Activated CD4-positive, alpha-beta T cell treated with anti-CD3 and anti-CD28 coated beads, Interleukin-2, amount 50 U/mL, for 24 hours (primary cell): ENCODE measurements around the gene IMPA2.
A peak's percentile ranks its signal among the peaks of the same experiment; 100 is the strongest.
"Not testable (repeated sequence)": the region's sequence is repeated elsewhere in the genome, so short reads cannot be mapped to it uniquely, and the experiment has no call there.

ENCODE experiments used
- DNase-seq, 2 donors: peaks; one replicate each; pipeline ENCODE4 v3.0.0-alpha.2; 2020; ENCODE audit warnings: low read depth in 1 of 2, low spot score in 1 of 2

Gene IMPA2

GRCh38 chr18:11962597-11962996, 18.7 kb upstream of the IMPA2 start:
- DNase-seq, result no peak

- no peak for DNase-seq
Observed at GRCh38 chr18:11963991-11964484, 17.3 kb upstream of the IMPA2 start.

- DNase-seq, result no peak
Observed at GRCh38 chr18:11969904-11970835, 11.1 kb upstream of the IMPA2 start.

DNA sequence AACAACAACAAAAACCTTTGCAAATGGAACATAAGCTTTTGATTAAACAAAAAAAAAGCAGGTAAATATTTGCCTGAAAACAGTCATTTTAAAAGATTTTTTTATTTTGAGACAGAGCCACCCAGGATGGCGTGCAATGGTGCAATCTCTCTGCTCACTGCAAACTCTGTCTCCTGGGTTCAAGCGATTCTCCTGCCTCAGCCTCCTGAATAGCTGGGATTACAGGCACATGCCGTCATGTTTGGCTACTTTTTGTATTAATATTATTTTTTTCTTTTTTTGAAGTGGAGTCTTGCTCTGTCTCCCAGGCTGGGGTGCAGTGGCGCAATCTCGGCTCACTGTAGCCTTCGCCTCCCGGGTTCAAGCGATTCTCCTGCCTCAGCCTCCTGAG, 10.5 kb upstream of the IMPA2 start:
- DNase-seq, result not testable (repeated sequence)

DNA sequence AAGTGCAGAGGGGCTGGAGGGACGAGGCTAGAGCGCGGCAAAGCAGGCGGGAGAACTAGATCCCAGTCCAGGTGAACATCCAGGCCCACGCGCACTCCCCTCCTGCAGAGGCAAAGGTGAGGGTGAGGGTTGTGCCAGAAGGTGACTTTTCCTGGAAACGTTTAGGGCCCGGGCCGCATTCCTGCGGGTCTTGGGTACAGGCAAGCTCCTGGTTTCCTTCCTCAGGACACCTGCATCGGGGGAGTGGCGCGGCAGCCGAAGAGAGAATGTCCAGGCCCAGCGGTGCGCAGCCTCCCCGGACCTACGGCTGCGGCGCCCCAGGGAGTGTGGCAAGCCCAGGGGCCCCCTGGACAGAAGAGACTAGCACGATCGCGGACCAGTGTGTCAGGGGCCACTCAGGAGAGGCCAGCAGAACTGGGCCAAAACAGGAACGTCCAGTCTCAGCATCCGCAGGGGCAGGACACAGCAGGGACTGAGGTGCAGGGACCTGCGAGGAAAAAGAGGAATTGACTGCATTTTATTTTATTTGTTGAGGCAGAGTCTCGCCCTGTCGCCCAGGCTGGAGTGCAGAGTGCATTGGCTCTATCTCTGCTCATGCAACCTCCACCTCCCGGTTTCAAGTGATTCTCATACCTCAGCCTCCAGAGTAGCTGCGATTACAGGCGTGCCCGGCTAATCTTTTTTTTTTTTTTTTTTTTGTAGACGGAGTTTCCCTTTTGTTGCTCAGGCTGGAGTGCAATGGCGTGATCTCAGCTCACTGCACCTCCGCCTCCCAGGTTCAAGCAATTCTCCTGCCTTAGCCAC, 8.7 kb upstream of the IMPA2 start:
- no peak for DNase-seq

GRCh38 chr18:11974741-11975325, 6.5 kb upstream of the IMPA2 start:
- DNase-seq, result no peak

GRCh38 chr18:11975723-11976122, 5.6 kb upstream of the IMPA2 start:
- DNase-seq, result no peak

GRCh38 chr18:11976315-11977152, 4.8 kb upstream of the IMPA2 start:
- no peak for DNase-seq

GRCh38 chr18:11977153-11977466, 4.2 kb upstream of the IMPA2 start:
- DNase-seq, result no peak

DNA sequence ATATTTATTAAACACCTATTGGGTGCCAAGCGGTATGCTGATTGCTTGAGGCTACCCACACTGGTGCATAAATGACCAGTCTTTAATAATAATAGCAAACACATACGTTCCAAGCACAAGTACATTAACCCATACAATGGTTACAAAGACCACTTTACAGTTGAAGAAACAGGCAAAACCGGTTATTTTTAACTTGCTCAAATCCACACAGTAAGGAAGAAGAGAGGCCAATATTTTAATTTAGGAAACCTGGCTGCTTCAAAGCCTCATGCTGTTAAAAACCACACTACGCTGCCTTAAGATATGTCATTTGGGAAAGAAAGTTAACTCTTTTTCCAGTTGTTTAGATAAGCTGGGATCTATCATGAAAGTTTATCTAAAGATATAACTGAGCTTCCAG, 2.4 kb upstream of the IMPA2 start:
- DNase-seq, result no peak

DNA sequence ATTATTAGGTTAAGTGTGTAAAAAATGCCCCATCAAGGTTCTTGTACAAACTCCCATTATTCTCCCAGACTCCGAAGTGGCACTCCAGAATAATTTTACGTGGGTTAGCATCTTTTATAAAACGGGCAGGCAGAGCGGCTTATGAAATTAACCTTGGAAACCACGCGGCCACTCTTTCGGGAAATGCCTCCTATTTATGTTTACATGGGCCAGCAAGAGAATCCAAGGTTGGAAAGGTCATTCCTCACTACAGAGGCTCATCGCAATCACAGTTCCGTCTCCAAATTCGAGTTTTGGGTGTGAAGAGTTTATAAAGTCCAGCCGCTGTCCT, 1.2 kb upstream of the IMPA2 start:
- no peak for DNase-seq

- DNase-seq, result peak; percentile 92 to 96
Observed at GRCh38 chr18:11980494-11981191, 664 bp upstream of the IMPA2 start.

GRCh38 chr18:11981543-11982366, 448 bp downstream of the IMPA2 start:
- no peak for DNase-seq

- no peak for DNase-seq
Observed at GRCh38 chr18:11982981-11983380, 1.7 kb downstream of the IMPA2 start.

DNA sequence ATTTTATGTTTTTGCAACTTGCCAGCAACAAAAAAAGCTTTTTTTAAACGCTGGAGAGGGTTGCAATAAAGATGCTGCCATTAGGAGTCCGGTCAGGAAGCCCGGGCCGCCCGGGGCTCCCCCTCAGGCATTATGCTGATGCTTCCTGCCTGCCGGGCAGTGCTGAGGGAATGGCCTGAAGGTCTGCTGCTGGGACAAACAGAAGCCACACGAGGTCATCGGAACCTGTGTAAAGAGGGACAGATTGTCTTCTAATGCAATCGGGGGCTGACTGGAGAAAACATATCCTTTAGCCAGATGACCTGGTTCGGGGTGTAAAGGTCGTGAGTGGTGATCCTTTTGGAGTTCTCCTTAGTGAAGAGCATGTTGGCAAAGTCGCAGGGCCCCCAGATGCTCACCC, 2.3 kb downstream of the IMPA2 start:
- DNase-seq, result no peak

DNA sequence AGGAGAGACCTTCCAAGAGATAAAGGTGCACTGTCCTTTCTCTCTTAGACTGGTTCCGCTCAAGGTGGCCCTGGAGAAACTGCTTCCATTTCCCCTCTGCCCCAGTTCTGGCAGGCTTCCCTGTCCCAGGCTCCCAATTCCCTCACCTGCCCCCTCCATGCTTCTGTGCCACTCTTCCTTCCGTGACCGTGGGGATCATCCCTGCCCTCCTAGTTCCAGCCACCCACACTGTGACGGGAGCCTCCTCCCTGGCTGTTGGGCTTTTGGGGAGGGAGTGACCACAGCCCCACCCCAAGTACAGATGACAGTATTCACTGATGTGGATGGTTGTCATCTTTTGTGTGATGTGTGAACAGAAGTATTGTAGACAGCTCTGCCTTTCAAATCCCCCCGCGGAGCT, 2.8 kb downstream of the IMPA2 start:
- no peak for DNase-seq

DNA sequence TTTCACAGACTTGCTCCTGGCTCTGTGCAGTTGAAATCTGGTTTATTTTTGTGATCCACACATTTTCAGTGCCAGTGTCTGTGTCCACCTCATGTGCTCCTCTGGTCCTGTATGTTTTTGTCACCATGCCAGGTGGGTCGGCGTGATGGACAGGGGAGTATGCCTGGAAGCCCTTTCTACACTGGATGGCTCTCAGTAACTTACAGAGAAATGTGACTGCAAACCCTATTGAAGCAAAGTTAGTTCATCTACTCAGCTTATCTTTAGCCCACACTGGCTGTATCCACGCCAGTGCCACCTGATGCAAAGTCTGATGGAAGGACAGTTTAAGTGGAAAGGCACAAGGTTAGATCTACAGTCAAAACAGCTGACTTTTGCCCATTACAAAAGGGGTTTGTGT, 4.3 kb downstream of the IMPA2 start:
- DNase-seq, result no peak

- DNase-seq, result no peak
Observed at GRCh38 chr18:11986061-11986460, 4.8 kb downstream of the IMPA2 start.

DNA sequence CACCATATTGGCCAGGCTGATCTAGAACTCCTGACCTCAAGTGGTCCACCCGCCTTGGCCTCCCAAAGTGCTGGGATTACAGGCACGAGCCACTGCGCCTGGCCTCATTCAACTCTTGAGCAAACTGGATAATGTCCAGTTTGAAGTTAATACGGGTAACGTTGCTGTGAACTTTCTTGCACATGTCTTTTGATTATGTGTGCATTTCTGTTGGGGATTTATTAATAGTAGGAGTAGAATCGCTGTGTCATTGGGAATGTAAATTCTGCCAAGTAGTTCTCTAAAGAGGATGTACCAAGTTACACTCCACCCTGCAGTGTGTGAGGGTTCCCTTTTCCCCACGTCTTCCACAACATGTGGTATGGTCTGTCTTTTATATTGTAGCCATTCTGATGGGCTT, 6.2 kb downstream of the IMPA2 start:
- no peak for DNase-seq

DNA sequence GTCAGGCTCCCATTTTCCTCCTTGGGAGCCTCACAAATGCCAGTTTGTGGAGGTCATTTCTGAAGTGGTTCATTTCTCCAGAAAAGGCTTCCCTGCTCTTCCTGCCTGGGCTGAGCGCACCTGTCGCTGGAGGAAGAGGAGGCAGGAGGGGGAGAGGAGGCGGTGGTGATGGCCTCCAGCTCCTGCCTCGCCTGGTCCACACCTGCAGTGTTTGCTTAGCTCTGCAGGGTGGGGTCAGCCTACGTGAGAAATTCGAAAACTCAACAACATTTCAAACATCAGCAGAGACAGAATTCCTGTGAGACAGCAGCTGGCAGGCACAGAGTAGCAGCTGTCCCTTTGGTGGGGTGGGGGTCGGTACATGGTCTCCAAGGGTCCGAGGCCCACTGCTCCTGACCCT, 7.9 kb downstream of the IMPA2 start:
- DNase-seq, result no peak
